ENCODE data around the gene ENDOU. TPM values are rescaled to one million over a fixed set of nuclear protein-coding genes. Genes with fewer than 3 reads are reported as not detected.
"Not testable (repeated sequence)": the region's sequence is repeated elsewhere in the genome, so short reads cannot be mapped to it uniquely, and the experiment has no call there.

Gene ENDOU
- total RNA-seq, 1 donor from 2014 or later = not detected

DNA sequence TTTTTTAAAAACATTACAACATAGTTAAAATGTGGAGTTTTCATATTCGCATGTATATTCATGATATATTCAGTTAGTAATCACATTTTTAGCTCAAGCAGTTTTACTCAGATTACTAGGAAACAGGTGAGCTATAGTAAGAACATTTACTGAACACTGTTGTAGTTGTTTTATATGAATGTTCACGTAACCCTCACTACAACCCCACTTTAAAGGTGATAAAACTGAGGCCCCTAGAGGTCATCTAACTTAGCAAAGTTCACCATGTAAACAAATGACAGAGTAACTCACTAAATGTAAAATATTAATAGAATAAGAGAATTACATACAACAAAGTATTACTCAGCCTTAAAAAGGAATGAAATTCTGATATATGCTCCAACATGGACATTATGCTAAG lies 45.5 kb downstream of the ENDOU start:
- Histone ChIP-seq H3K27me3 (ENCODE audit: low read depth) (no peaks in the 10 kb centered on the region), H3K9me3 (no peaks in the 10 kb centered on the region), H3K4me1 (no peaks in the 10 kb centered on the region), H3K27ac (no peak overlapping the region), H3K36me3 (peaks cover 19% of the 10 kb centered on the region), H3K4me3 (no peak overlapping the region)
- DNase-seq = no peak
- intact Hi-C loops (cut with DNase I) = no loop called here
- ATAC-seq = no peak
- TF ChIP-seq, protein P1, sequence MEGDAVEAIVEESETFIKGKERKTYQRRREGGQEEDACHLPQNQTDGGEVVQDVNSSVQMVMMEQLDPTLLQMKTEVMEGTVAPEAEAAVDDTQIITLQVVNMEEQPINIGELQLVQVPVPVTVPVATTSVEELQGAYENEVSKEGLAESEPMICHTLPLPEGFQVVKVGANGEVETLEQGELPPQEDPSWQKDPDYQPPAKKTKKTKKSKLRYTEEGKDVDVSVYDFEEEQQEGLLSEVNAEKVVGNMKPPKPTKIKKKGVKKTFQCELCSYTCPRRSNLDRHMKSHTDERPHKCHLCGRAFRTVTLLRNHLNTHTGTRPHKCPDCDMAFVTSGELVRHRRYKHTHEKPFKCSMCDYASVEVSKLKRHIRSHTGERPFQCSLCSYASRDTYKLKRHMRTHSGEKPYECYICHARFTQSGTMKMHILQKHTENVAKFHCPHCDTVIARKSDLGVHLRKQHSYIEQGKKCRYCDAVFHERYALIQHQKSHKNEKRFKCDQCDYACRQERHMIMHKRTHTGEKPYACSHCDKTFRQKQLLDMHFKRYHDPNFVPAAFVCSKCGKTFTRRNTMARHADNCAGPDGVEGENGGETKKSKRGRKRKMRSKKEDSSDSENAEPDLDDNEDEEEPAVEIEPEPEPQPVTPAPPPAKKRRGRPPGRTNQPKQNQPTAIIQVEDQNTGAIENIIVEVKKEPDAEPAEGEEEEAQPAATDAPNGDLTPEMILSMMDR (IDR thresholded peaks at IDR 0.05) = no peak

DNA sequence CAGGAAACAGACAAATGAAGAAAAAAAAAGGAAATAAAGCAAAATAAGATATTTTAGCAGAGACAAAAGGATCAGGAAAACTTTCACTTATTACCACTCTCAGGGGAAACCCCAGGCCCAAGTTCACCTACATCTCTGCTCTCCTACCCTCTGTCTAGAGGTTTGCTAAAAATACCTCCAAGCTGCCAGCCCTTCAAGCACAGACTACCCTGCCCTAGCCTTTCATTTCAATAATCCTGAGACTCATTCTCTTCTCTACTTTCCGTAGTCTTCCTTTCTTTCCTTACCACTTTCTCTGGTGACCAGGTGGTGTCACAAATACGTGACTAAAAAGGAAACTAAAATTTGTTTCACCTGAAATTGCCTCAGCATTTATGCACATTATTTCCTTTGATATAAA lies 53.2 kb downstream of the ENDOU start:
- no peak overlapping the region for H3K27ac ChIP-seq
- DNase-seq (no peak), ATAC-seq (no peak)
- H3K4me3 ChIP-seq = no peak overlapping the region
- TF ChIP-seq, protein P1 (IDR thresholded peaks at IDR 0.05) = no peak
- no peaks in the 10 kb centered on the region for H3K27me3 ChIP-seq (ENCODE audit: low read depth)
- peaks cover 46% of the 10 kb centered on the region for H3K36me3 ChIP-seq
- intact Hi-C loops (cut with DNase I) = no loop called here
- no peaks in the 10 kb centered on the region for H3K4me1 ChIP-seq
- H3K9me3 ChIP-seq = no peaks in the 10 kb centered on the region

DNA sequence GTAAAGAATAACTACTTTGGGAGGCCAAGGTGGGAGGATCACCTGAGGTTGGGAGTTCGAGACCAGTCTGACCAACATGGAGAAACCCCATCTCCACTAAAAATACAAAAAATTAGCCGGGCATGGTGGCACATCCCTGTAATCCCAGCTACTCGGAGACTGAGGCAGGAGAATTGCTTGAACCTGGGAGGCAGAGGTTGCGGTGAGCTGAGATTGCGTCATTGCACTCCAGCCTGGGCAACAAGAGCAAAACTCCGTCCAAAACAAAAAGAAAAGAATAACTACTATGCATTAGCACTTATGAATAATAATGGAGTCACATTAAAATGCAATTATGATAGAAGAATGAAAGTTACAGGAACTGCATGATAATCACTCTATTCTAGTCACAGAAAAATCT lies 57.4 kb downstream of the ENDOU start:
- intact Hi-C loops (cut with DNase I); H3K9me3 ChIP-seq; H3K4me3 ChIP-seq; H3K27me3 ChIP-seq (ENCODE audit: low read depth); DNase-seq; H3K4me1 ChIP-seq; H3K27ac ChIP-seq; ATAC-seq: not testable (repeated sequence)
- peaks cover 48% of the 10 kb centered on the region for H3K36me3 ChIP-seq

Other genes starting within 250 kb of the ENDOU start
- gene RPAP3, start 19.5 kb downstream of the ENDOU start, total RNA-seq = 20.2 TPM
- 44.5 TPM for gene RAPGEF3, start 33.4 kb upstream of the ENDOU start, total RNA-seq
- gene SLC48A1, start 47.7 kb upstream of the ENDOU start, total RNA-seq = 39.9 TPM
- 104 TPM for gene HDAC7, start 94.4 kb upstream of the ENDOU start, total RNA-seq
- gene VDR, start 179.5 kb upstream of the ENDOU start, total RNA-seq = 24.3 TPM
- 39.3 TPM for gene TMEM106C, start 238.1 kb upstream of the ENDOU start, total RNA-seq

Data from lower lobe of right lung (tissue), 2 donors.